ENCODE data around the gene MEGF11. TPM values are rescaled to one million over a fixed set of nuclear protein-coding genes. Genes with fewer than 3 reads are reported as not detected.
"Not testable (repeated sequence)": the region's sequence is repeated elsewhere in the genome, so short reads cannot be mapped to it uniquely, and the experiment has no call there.

The MEGF11 gene
- total RNA-seq, 1 donor from 2014 or later = 0.10 TPM

- DNase-seq = no peak
Measured at GRCh38 chr15:65994832-65995231, 258.7 kb downstream of the MEGF11 start.

- no peak for DNase-seq
Measured at GRCh38 chr15:65993762-65994161, 259.8 kb downstream of the MEGF11 start.

- DNase-seq = no peak
Measured at GRCh38 chr15:65993236-65993635, 260.3 kb downstream of the MEGF11 start.

GRCh38 chr15:65991721-65992483 lies 261.6 kb downstream of the MEGF11 start:
- DNase-seq = no peak

GRCh38 chr15:65990298-65990981 lies 263.1 kb downstream of the MEGF11 start:
- no peak for DNase-seq

- DNase-seq = no peak
Measured at GRCh38 chr15:65987100-65987499, 266.4 kb downstream of the MEGF11 start.

- DNase-seq = no peak
Measured at GRCh38 chr15:65986416-65986815, 267.1 kb downstream of the MEGF11 start.

GRCh38 chr15:65985387-65985786 lies 268.2 kb downstream of the MEGF11 start:
- DNase-seq = no peak

GRCh38 chr15:65982627-65983322 lies 270.8 kb downstream of the MEGF11 start:
- DNase-seq = no peak

GRCh38 chr15:65981837-65982626 lies 271.5 kb downstream of the MEGF11 start:
- peak; percentile 40 for DNase-seq

- DNase-seq = peak; percentile 58
Measured at GRCh38 chr15:65980824-65981456, 272.6 kb downstream of the MEGF11 start.

- no peak for DNase-seq
Measured at GRCh38 chr15:65979837-65980236, 273.7 kb downstream of the MEGF11 start.

GRCh38 chr15:65979316-65979715 lies 274.2 kb downstream of the MEGF11 start:
- DNase-seq = no peak

- DNase-seq = no peak
Measured at GRCh38 chr15:65978110-65978509, 275.4 kb downstream of the MEGF11 start.

GRCh38 chr15:65976196-65976595 lies 277.4 kb downstream of the MEGF11 start:
- DNase-seq = not testable (repeated sequence)

GRCh38 chr15:65971741-65971995 lies 281.9 kb downstream of the MEGF11 start:
- DNase-seq = no peak

- DNase-seq = no peak
Measured at GRCh38 chr15:65970937-65971740, 282.4 kb downstream of the MEGF11 start.

- no peak for DNase-seq
Measured at GRCh38 chr15:65969865-65970816, 283.4 kb downstream of the MEGF11 start.

GRCh38 chr15:65968511-65968910 lies 285.0 kb downstream of the MEGF11 start:
- DNase-seq = no peak

All from tongue (tissue), 2 donors.